Kidney epithelial cell (primary cell): ENCODE measurements around the gene SMIM20. TPM values are rescaled to one million over a fixed set of nuclear protein-coding genes. Genes with fewer than 3 reads are reported as not detected.

Experiments
- DNase-seq: peaks from one replicate; pipeline ENCODE4 v3.0.0-alpha.2; 2010; ENCODE audit warnings: low read depth
- H3K27me3 ChIP-seq: 2 replicates; pipeline ENCODE4 v1.6.0; 2011; ENCODE audit warnings: low read length; ENCODE audit not compliant: control insufficient read depth, insufficient read depth
- H3K36me3 ChIP-seq: 2 replicates; pipeline ENCODE4 v1.5.1; 2011; ENCODE audit warnings: low read length; ENCODE audit not compliant: control insufficient read depth, insufficient read depth
- H3K4me3 ChIP-seq: 2 replicates; pipeline ENCODE4 v1.5.1; 2011; ENCODE audit warnings: low read depth, mild to moderate bottlenecking, control low read depth, low read length
- CTCF ChIP-seq: IDR thresholded peaks from 2 replicates; pipeline ENCODE4 v1.5.1; 2011; ENCODE audit warnings: mild to moderate bottlenecking, moderate library complexity, low read length, control low read depth, inconsistent platforms; ENCODE audit not compliant: insufficient read depth, poor library complexity, severe bottlenecking
- total RNA-seq: library from RNA; depleted of rRNA; stranded (reverse); fragments of >200 nt; gene quantifications from 2 replicates; pipeline ENCODE4 v1.2.3, GENCODE V29; 2015

The SMIM20 gene
- total RNA-seq, 1 donor from 2014 or later: 50.0 TPM

GRCh38 chr4:25943805-25944204 lies 29.8 kb downstream of the SMIM20 start:
- TF ChIP-seq CTCF: no peak
- H3K36me3 ChIP-seq: no peaks in the 10 kb centered on the region
- no peaks in the 10 kb centered on the region for H3K27me3 ChIP-seq
- H3K4me3 ChIP-seq: no peak overlapping the region
- no peak for DNase-seq

GRCh38 chr4:25948051-25948450 lies 34.0 kb downstream of the SMIM20 start:
- no peak overlapping the region for H3K4me3 ChIP-seq
- H3K36me3 ChIP-seq: no peaks in the 10 kb centered on the region
- no peak for DNase-seq
- no peaks in the 10 kb centered on the region for H3K27me3 ChIP-seq
- TF ChIP-seq CTCF: no peak

GRCh38 chr4:25949173-25949748 lies 35.2 kb downstream of the SMIM20 start:
- no peaks in the 10 kb centered on the region for H3K36me3 ChIP-seq
- no peak for TF ChIP-seq CTCF
- DNase-seq: no peak
- H3K27me3 ChIP-seq: no peaks in the 10 kb centered on the region
- H3K4me3 ChIP-seq: no peak overlapping the region

GRCh38 chr4:25949994-25950393 lies 36.0 kb downstream of the SMIM20 start:
- no peak for DNase-seq
- H3K27me3 ChIP-seq: no peaks in the 10 kb centered on the region
- no peaks in the 10 kb centered on the region for H3K36me3 ChIP-seq
- H3K4me3 ChIP-seq: no peak overlapping the region
- no peak for TF ChIP-seq CTCF

- H3K27me3 ChIP-seq: no peaks in the 10 kb centered on the region
- no peak overlapping the region for H3K4me3 ChIP-seq
- no peak for DNase-seq
- no peak for TF ChIP-seq CTCF
- H3K36me3 ChIP-seq: no peaks in the 10 kb centered on the region
Observed at GRCh38 chr4:25950461-25951389, 36.7 kb downstream of the SMIM20 start.

- Histone ChIP-seq H3K36me3 (no peaks in the 10 kb centered on the region), H3K27me3 (no peaks in the 10 kb centered on the region), H3K4me3 (no peak overlapping the region)
- TF ChIP-seq CTCF: no peak
- DNase-seq: no peak
Observed at GRCh38 chr4:25951390-25951952, 37.5 kb downstream of the SMIM20 start.
